ENCODE data around the gene NTNG1.

DNA sequence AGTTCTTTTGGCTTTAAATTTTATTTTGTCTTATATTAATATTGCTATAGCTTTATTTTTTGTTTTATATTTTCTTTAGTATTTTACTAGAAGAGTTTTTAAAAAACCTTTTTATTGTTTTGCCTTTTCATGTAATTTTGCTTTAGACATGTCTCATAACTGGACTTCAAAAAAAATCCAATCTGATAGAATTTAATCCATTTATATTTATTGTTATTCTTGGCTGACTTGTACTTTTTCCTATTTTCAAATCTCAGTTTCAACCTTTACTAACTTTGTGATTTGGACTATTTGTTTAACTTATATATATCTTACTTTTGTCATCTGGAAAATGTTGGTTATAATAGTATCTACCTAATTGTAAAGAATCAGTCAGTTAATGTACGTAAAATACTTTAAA is 61.2 kb downstream of the NTNG1 start:
- TF ChIP-seq CTCF (conservative IDR thresholded peaks at IDR 0.05; ENCODE audit: low read length) = no peak
- no peak for TF ChIP-seq EZH2phosphoT487 (IDR thresholded peaks at IDR 0.05; ENCODE audit: borderline replicate concordance, low read depth, low read length)
